Gastrocnemius medialis (tissue), 4 donors: Measurements from ENCODE around the gene NMRK1.

Experiments
- CTCF ChIP-seq, 5 experiments: fragments of 450-650 bp in 3 of 5; fragments of 200-600 bp in 2 of 5; sonication (generic) in 2 of 5; IDR thresholded peaks in 4 of 5; conservative IDR thresholded peaks in 1 of 5; 1 replicate in 4 of 5; 2 replicates in 1 of 5; pipeline ENCODE4 v1.5.1; 2016 to 2019; ENCODE audit warnings: antibody characterized with exemption in 5 of 5, mild to moderate bottlenecking in 3 of 5, moderate library complexity in 3 of 5
- POLR2A ChIP-seq, 2 donors: fragments of 450-650 bp; IDR thresholded peaks; one replicate each; pipeline ENCODE4 v1.6.1; 2017; ENCODE audit warnings: antibody characterized with exemption in 2 of 2, mild to moderate bottlenecking in 2 of 2, moderate library complexity in 2 of 2

GRCh38 chr9:75019022-75019421, 68.9 kb downstream of the NMRK1 start:
- TF ChIP-seq CTCF (IDR thresholded peaks at IDR 0.05 in 4 of 5, conservative IDR thresholded peaks at IDR 0.05 in 1 of 5) (no peak), POLR2A (IDR thresholded peaks at IDR 0.05) (no peak)
